ENCODE data around the gene FKBP9. TPM values are rescaled to one million over a fixed set of nuclear protein-coding genes. Genes with fewer than 3 reads are reported as not detected.

Gene FKBP9
- total RNA-seq, 1 donor: 420 TPM

- Histone ChIP-seq H2AFZ (ENCODE audit: low read length) (no peak overlapping the region), H3K79me2 (ENCODE audit: insufficient read depth, low read length) (peaks cover 80% of the 10 kb centered on the region), H4K20me1 (ENCODE audit: insufficient read depth, low read length) (no peaks in the 10 kb centered on the region), H3K36me3 (ENCODE audit: insufficient read depth, low read length) (no peaks in the 10 kb centered on the region), H3K4me2 (ENCODE audit: insufficient read depth, low read length) (no peak overlapping the region), H3K9me3 (ENCODE audit: low read depth, low read length) (no peaks in the 10 kb centered on the region), H3K4me3 (ENCODE audit: insufficient read depth, low read length) (no peak overlapping the region), H3K4me1 (ENCODE audit: insufficient read depth, low read length) (peaks cover 17% of the 10 kb centered on the region), H3K27me3 (ENCODE audit: insufficient read depth, low read length) (no peaks in the 10 kb centered on the region), H3K27ac (ENCODE audit: low read depth, low read length) (no peak overlapping the region)
- no peak for TF ChIP-seq CTCF (IDR thresholded peaks at IDR 0.05; ENCODE audit: extremely low read depth, low read depth, low read length)
- DNase-seq (ENCODE audit: insufficient read length, low spot score, missing footprints): no peak
Observed at GRCh38 chr7:33044401-33044718, 87.1 kb downstream of the FKBP9 start.

DNA sequence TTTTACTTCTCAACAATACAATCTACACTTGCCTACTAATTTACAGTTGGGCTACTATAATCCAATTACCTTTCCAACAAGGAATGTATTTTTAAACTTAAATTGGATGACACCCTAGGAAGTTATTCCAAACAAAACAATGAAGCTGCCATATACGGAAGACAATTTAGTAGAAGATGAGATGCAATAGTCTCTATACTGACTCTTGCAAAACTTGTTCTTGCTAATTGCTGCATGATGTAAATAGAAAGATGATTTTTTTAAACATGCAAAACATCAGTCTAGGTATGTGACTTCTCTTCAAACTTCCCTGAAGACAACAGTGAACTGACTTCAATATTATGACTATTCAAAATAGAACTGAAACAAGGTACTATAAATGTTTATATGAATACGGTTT, 87.7 kb downstream of the FKBP9 start:
- no peak overlapping the region for H2AFZ ChIP-seq (ENCODE audit: low read length)
- H3K4me1 ChIP-seq (ENCODE audit: insufficient read depth, low read length): peaks cover 17% of the 10 kb centered on the region
- H3K36me3 ChIP-seq (ENCODE audit: insufficient read depth, low read length): no peaks in the 10 kb centered on the region
- H3K27ac ChIP-seq (ENCODE audit: low read depth, low read length): no peak overlapping the region
- H4K20me1 ChIP-seq (ENCODE audit: insufficient read depth, low read length): peaks cover 2% of the 10 kb centered on the region
- peaks cover 79% of the 10 kb centered on the region for H3K79me2 ChIP-seq (ENCODE audit: insufficient read depth, low read length)
- H3K4me2 ChIP-seq (ENCODE audit: insufficient read depth, low read length): no peak overlapping the region
- no peaks in the 10 kb centered on the region for H3K9me3 ChIP-seq (ENCODE audit: low read depth, low read length)
- no peak for TF ChIP-seq CTCF (IDR thresholded peaks at IDR 0.05; ENCODE audit: extremely low read depth, low read depth, low read length)
- H3K27me3 ChIP-seq (ENCODE audit: insufficient read depth, low read length): no peaks in the 10 kb centered on the region
- H3K4me3 ChIP-seq (ENCODE audit: insufficient read depth, low read length): no peak overlapping the region
- DNase-seq (ENCODE audit: insufficient read length, low spot score, missing footprints): no peak

DNA sequence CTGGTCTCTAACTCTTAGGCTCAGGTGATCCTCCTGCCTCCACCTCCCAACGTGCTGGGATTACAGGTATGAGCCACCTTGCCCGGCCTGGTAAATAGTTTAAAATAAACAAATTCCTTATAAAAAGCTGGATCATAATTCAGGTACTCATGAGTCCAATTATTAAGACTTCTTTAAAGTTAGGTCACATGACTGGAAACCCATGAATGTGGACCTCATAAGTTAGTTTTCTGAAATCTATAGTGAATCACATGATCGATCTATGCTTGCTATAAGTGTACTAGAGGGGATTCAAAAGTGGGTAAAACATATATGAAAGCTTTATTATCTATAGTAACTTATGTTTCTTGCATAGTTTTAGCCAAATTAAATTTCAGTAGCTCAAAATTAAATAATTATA, 91.0 kb downstream of the FKBP9 start:
- DNase-seq (ENCODE audit: insufficient read length, low spot score, missing footprints): no peak
- Histone ChIP-seq H3K9me3 (ENCODE audit: low read depth, low read length) (no peaks in the 10 kb centered on the region), H3K79me2 (ENCODE audit: insufficient read depth, low read length) (peaks cover 82% of the 10 kb centered on the region), H3K4me3 (ENCODE audit: insufficient read depth, low read length) (no peak overlapping the region), H3K4me2 (ENCODE audit: insufficient read depth, low read length) (no peak overlapping the region), H3K4me1 (ENCODE audit: insufficient read depth, low read length) (peaks cover 4% of the 10 kb centered on the region), H3K36me3 (ENCODE audit: insufficient read depth, low read length) (no peaks in the 10 kb centered on the region), H4K20me1 (ENCODE audit: insufficient read depth, low read length) (peaks cover 7% of the 10 kb centered on the region), H3K27me3 (ENCODE audit: insufficient read depth, low read length) (no peaks in the 10 kb centered on the region), H2AFZ (ENCODE audit: low read length) (no peak overlapping the region), H3K27ac (ENCODE audit: low read depth, low read length) (no peak overlapping the region)
- no peak for TF ChIP-seq CTCF (IDR thresholded peaks at IDR 0.05; ENCODE audit: extremely low read depth, low read depth, low read length)

- H3K27ac ChIP-seq (ENCODE audit: low read depth, low read length): no peak overlapping the region
Observed at GRCh38 chr7:33048704-33049103, 91.5 kb downstream of the FKBP9 start.

More at GRCh38 chr7:33048704-33049103, 91.5 kb downstream of the FKBP9 start:
- H3K79me2 ChIP-seq (ENCODE audit: insufficient read depth, low read length): peaks cover 82% of the 10 kb centered on the region
- no peak overlapping the region for H2AFZ ChIP-seq (ENCODE audit: low read length)
- no peak for TF ChIP-seq CTCF (IDR thresholded peaks at IDR 0.05; ENCODE audit: extremely low read depth, low read depth, low read length)
- no peak overlapping the region for H3K4me2 ChIP-seq (ENCODE audit: insufficient read depth, low read length)
- H3K4me1 ChIP-seq (ENCODE audit: insufficient read depth, low read length): no peaks in the 10 kb centered on the region
- no peak for DNase-seq (ENCODE audit: insufficient read length, low spot score, missing footprints)
- H3K4me3 ChIP-seq (ENCODE audit: insufficient read depth, low read length): no peak overlapping the region
- H3K9me3 ChIP-seq (ENCODE audit: low read depth, low read length): no peaks in the 10 kb centered on the region
- no peaks in the 10 kb centered on the region for H3K36me3 ChIP-seq (ENCODE audit: insufficient read depth, low read length)
- peaks cover 7% of the 10 kb centered on the region for H4K20me1 ChIP-seq (ENCODE audit: insufficient read depth, low read length)
- no peaks in the 10 kb centered on the region for H3K27me3 ChIP-seq (ENCODE audit: insufficient read depth, low read length)

All from osteoblast (primary cell).